ENCODE results near the gene SUN1.

DNA sequence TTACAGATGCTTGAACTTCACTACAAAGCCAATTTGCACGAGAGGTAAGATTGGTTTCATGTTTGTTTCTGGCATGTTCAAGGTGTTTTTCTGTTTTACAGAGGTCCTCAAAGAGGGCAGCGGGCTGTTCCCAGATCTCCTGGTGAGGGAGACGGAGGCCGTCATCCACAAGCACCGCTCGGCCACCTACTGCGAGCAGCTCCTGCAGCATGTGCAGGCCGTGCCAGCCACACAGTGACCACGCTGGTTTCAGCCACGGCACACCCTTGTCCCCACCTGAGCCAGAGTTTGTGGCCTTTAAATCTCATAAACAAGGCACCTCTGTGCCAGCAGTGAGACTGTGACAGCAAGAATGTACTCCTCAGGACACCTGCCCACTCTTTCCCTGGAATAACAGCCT lies 46.9 kb upstream of the SUN1 start:
- TF ChIP-seq, protein P1, sequence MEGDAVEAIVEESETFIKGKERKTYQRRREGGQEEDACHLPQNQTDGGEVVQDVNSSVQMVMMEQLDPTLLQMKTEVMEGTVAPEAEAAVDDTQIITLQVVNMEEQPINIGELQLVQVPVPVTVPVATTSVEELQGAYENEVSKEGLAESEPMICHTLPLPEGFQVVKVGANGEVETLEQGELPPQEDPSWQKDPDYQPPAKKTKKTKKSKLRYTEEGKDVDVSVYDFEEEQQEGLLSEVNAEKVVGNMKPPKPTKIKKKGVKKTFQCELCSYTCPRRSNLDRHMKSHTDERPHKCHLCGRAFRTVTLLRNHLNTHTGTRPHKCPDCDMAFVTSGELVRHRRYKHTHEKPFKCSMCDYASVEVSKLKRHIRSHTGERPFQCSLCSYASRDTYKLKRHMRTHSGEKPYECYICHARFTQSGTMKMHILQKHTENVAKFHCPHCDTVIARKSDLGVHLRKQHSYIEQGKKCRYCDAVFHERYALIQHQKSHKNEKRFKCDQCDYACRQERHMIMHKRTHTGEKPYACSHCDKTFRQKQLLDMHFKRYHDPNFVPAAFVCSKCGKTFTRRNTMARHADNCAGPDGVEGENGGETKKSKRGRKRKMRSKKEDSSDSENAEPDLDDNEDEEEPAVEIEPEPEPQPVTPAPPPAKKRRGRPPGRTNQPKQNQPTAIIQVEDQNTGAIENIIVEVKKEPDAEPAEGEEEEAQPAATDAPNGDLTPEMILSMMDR (conservative IDR thresholded peaks at IDR 0.05 in 1 of 2, IDR thresholded peaks at IDR 0.05 in 1 of 2; ENCODE audit: low read depth in 1 of 2, low read length in 2 of 2), result no peak
- no peak for TF ChIP-seq EZH2 (IDR thresholded peaks at IDR 0.05; ENCODE audit: low read length, missing control alignments)

Data from fibroblast of lung (primary cell).